NCI-H128 (cell line): ENCODE data around the gene PPP1CA.
"Not testable (repeated sequence)": the region's sequence is repeated elsewhere in the genome, so short reads cannot be mapped to it uniquely, and the experiment has no call there.

Experiments
- DNase-seq: peaks from one replicate; lab custom pipeline; 2025; ENCODE audit not compliant: unreplicated experiment; lab: John Stamatoyannopoulos, UW

PPP1CA gene

GRCh38 chr11:67435031-67435726, 33.5 kb upstream of the PPP1CA start:
- DNase-seq: no peak

- DNase-seq: no peak
Observed at GRCh38 chr11:67434395-67434881, 32.8 kb upstream of the PPP1CA start.

GRCh38 chr11:67433536-67434394, 32.1 kb upstream of the PPP1CA start:
- no peak for DNase-seq

GRCh38 chr11:67432655-67433349, 31.1 kb upstream of the PPP1CA start:
- no peak for DNase-seq

- no peak for DNase-seq
Observed at GRCh38 chr11:67431346-67432249, 29.9 kb upstream of the PPP1CA start.

- no peak for DNase-seq
Observed at GRCh38 chr11:67429722-67430121, 28.1 kb upstream of the PPP1CA start.

GRCh38 chr11:67429038-67429668, 27.5 kb upstream of the PPP1CA start:
- DNase-seq: no peak

GRCh38 chr11:67428052-67429001, 26.7 kb upstream of the PPP1CA start, which contains the start of gene RPS6KB2:
TSS of gene RPS6KB2 (plus strand) at chr11:67428494. CDS start at chr11:67428546, 52 bp downstream.
- DNase-seq: peak; percentile 92

GRCh38 chr11:67427364-67427859, 25.8 kb upstream of the PPP1CA start:
- DNase-seq: not testable (repeated sequence)

GRCh38 chr11:67423891-67424613, 22.4 kb upstream of the PPP1CA start:
- DNase-seq: no peak

- no peak for DNase-seq
Observed at GRCh38 chr11:67423466-67423865, 21.8 kb upstream of the PPP1CA start.

GRCh38 chr11:67422891-67423290, 21.2 kb upstream of the PPP1CA start:
- DNase-seq: no peak

- no peak for DNase-seq
Observed at GRCh38 chr11:67421430-67422031, 19.9 kb upstream of the PPP1CA start.

- peak; percentile 75 for DNase-seq
Observed at GRCh38 chr11:67420646-67421429, 19.2 kb upstream of the PPP1CA start.

GRCh38 chr11:67420147-67420645, 18.5 kb upstream of the PPP1CA start:
- DNase-seq: no peak

GRCh38 chr11:67419325-67420049, 17.8 kb upstream of the PPP1CA start:
- no peak for DNase-seq
